H1 (cell line): ENCODE data around the gene FNDC11. TPM values are rescaled to one million over a fixed set of nuclear protein-coding genes. Genes with fewer than 3 reads are reported as not detected.

Experiments
- EP300 ChIP-seq, 2 experiments: IDR thresholded peaks; 1 replicate in 1 of 2; 2 replicates in 1 of 2; pipeline ENCODE4 v1.6.1; 2011 to 2012; ENCODE audit warnings: low read depth in 2 of 2, low read length in 2 of 2, mild to moderate bottlenecking in 2 of 2, borderline replicate concordance in 1 of 2, inconsistent platforms in 1 of 2, moderate library complexity in 1 of 2
- POLR2AphosphoS5 ChIP-seq: IDR thresholded peaks from 2 replicates; pipeline ENCODE4 v1.6.1; 2011; ENCODE audit warnings: low read depth, low read length
- SIN3A ChIP-seq, 2 experiments: IDR thresholded peaks in 1 of 2; conservative IDR thresholded peaks in 1 of 2; 2 replicates each; pipeline ENCODE4 v1.6.1; 2011 to 2012; ENCODE audit warnings: low read length in 2 of 2, improper control_type of control experiment in 1 of 2, low read depth in 1 of 2, mild to moderate bottlenecking in 1 of 2
- YY1 ChIP-seq: IDR thresholded peaks from 2 replicates; pipeline ENCODE4 v1.6.1; 2011; ENCODE audit warnings: low read depth, mild to moderate bottlenecking, low read length
- polyA plus RNA-seq, 7 experiments: library from polyadenylated mRNA; depleted of rRNA in 3 of 7; stranded (reverse) in 5 of 7; unstranded in 2 of 7; fragments of >200 nt in 5 of 7; fragments of 200-250 nt in 2 of 7; gene quantifications; 1 replicate in 5 of 7; 2 replicates in 1 of 7; 4 replicates in 1 of 7; pipeline versions ENCODE4 v1.2.1 to v1.2.3, GENCODE V29; 2011 to 2013; ENCODE audit warnings: missing spikeins in 2 of 7, mixed read lengths in 2 of 7
- total RNA-seq: library from RNA; stranded (reverse); fragmentation: NEBNext Ultra II Directional; extraction: Animal tissue kit (Norgen Biotek cat#: 25700); gene quantifications from 2 replicates; pipeline ENCODE4 v1.2.1, GENCODE V29; 2021
- TF ChIP-seq, protein P1 (sequence below), 3 experiments: IDR thresholded peaks; 1 replicate in 2 of 3; 2 replicates in 1 of 3; pipeline versions ENCODE4 v1.5.1 to v1.6.1; 2011; ENCODE audit warnings: low read length in 3 of 3, mild to moderate bottlenecking in 3 of 3, inconsistent platforms in 2 of 3, low read depth in 1 of 3, moderate library complexity in 1 of 3; ENCODE audit not compliant: insufficient read depth in 1 of 3; ENCODE audit errors: control extremely low read depth in 1 of 3

FNDC11 gene
- total and polyA plus RNA-seq, 2 of the 8 experiments (the other 6 are each of a cell fraction or from before 2014, with no cell fraction given): 2.6 to 8.8 TPM

DNA sequence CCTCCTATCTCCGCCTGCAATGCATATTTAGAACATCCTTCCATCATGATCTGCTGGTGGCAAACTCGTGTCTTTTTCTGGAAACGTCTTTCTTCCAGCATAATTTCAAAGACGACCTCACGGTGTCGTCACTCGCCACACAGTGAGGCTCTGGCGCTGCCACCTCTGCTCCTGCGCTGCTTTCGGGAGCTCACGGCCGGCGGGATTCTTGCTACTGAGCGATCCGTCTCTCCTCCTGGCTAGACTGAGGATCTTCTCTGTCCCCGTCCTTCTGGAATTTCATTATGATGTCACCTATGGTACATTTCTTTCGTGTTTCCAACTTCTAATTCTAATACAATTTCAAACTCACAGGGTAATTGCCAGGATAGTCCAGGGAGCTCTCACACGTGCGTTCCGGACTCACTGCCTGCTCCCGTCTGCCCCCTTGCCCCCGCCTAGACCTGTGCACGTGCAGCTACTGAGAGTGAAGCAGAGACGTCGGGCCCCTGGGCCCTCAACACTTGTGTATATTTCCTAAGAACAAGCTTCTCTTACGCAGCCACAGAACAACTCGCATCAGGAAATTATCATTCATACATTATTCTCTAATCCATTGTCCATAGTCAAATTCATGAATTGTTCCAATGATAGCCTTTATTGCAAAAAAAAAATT lies 45.6 kb downstream of the FNDC11 start (continued):
- TF ChIP-seq POLR2AphosphoS5: no peak
- TF ChIP-seq YY1: no peak
- no peak for TF ChIP-seq EP300 (IDR thresholded peaks at IDR 0.05; ENCODE audit: borderline replicate concordance in 1 of 2, low read depth in 2 of 2, low read length in 2 of 2)
- TF ChIP-seq SIN3A (conservative IDR thresholded peaks at IDR 0.05 in 1 of 2, IDR thresholded peaks at IDR 0.05 in 1 of 2; ENCODE audit: low read depth in 1 of 2, low read length in 2 of 2): no peak
- TF ChIP-seq, protein P1, sequence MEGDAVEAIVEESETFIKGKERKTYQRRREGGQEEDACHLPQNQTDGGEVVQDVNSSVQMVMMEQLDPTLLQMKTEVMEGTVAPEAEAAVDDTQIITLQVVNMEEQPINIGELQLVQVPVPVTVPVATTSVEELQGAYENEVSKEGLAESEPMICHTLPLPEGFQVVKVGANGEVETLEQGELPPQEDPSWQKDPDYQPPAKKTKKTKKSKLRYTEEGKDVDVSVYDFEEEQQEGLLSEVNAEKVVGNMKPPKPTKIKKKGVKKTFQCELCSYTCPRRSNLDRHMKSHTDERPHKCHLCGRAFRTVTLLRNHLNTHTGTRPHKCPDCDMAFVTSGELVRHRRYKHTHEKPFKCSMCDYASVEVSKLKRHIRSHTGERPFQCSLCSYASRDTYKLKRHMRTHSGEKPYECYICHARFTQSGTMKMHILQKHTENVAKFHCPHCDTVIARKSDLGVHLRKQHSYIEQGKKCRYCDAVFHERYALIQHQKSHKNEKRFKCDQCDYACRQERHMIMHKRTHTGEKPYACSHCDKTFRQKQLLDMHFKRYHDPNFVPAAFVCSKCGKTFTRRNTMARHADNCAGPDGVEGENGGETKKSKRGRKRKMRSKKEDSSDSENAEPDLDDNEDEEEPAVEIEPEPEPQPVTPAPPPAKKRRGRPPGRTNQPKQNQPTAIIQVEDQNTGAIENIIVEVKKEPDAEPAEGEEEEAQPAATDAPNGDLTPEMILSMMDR (IDR thresholded peaks at IDR 0.05; ENCODE audit: control extremely low read depth in 1 of 3, insufficient read depth in 1 of 3, low read depth in 1 of 3, low read length in 3 of 3): no peak
